Lower leg skin (tissue), 4 donors: ENCODE results near the gene UBA1. TPM values are rescaled to one million over a fixed set of nuclear protein-coding genes. Genes with fewer than 3 reads are reported as not detected.

Source experiments
- DNase-seq, 2 donors: peaks; one replicate each; pipeline ENCODE4 v3.0.0-alpha.2; 2019; ENCODE audit warnings: low spot score in 2 of 2
- H3K4me3 ChIP-seq: fragments of 200-600 bp; sonication (generic); 2 replicates; pipeline ENCODE4 v1.5.1; 2017; ENCODE audit warnings: mild to moderate bottlenecking, low read depth; ENCODE audit not compliant: poor library complexity, severe bottlenecking
- CTCF ChIP-seq, 3 donors: fragments of 450-650 bp; IDR thresholded peaks; one replicate each; pipeline ENCODE4 v1.5.1; 2016; ENCODE audit warnings: antibody characterized with exemption in 3 of 3, mild to moderate bottlenecking in 3 of 3, moderate library complexity in 2 of 3
- POLR2A ChIP-seq, 2 donors: fragments of 450-650 bp; IDR thresholded peaks; one replicate each; pipeline ENCODE4 v1.6.1; 2016 to 2017; ENCODE audit warnings: antibody characterized with exemption in 2 of 2, mild to moderate bottlenecking in 1 of 2, moderate library complexity in 1 of 2
- WGBS, 2 donors: methylation state at CpG; one replicate each; pipeline ENCODE4 v1.1.5; 2018; 5-methylcytosine and 5-hydroxymethylcytosine counted together
- intact Hi-C: fragments of 100-400 bp; cut with DNase I; formaldehyde crosslinking; loops from one replicate; pipeline ENCODE4 v1.15.0; 2023; ENCODE audit warnings: low total_unique reads
- total RNA-seq, 4 donors: library from RNA; depleted of rRNA; stranded (reverse); fragments of >200 nt; gene quantifications; one replicate each; pipeline ENCODE4 v1.1.0, GENCODE V29; 2016

UBA1 gene
- total RNA-seq, 4 donors from 2014 or later: 112 to 159 (median 121) TPM

DNA sequence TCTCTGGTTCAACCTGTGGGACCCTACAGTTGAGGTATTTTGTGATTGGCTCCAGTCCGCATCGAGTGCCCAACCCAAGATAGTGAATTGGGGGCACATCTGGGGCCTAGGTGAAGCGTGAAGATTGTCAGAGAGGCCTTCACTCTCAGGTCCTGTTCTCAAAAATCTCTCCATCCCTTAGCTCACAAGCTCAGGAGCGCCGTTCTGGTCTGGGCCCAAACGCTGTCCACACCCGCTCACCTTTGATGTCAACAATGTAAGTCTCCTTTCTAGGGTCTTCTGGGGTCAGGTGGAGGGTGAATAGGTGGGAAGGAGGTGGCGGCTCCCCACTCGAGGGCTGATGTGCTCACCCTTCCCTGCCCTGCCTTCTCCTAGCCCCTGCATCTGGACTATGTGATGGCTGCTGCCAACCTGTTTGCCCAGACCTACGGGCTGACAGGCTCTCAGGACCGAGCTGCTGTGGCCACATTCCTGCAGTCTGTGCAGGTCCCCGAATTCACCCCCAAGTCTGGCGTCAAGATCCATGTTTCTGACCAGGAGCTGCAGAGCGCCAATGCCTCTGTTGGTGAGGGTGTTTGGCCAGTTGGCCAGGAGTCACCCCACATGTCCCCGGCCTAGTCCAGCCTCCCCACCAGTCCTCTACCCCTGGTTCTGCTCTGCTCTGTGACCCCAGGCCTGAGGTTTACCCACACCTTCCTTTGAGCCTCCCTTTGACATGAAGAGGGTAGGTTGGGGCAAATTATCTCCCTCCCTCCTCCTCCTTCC, 17.2 kb downstream of the UBA1 start:
- no peak for DNase-seq
- WGBS, 2 donors: 91 to 92% methylated on average over 12 to 15 of the region's 15 CpGs
- TF ChIP-seq CTCF (IDR thresholded peaks at IDR 0.05) (no peak), POLR2A (IDR thresholded peaks at IDR 0.05) (no peak)
- no peak overlapping the region for H3K4me3 ChIP-seq
- intact Hi-C loops: no loop called here

DNA sequence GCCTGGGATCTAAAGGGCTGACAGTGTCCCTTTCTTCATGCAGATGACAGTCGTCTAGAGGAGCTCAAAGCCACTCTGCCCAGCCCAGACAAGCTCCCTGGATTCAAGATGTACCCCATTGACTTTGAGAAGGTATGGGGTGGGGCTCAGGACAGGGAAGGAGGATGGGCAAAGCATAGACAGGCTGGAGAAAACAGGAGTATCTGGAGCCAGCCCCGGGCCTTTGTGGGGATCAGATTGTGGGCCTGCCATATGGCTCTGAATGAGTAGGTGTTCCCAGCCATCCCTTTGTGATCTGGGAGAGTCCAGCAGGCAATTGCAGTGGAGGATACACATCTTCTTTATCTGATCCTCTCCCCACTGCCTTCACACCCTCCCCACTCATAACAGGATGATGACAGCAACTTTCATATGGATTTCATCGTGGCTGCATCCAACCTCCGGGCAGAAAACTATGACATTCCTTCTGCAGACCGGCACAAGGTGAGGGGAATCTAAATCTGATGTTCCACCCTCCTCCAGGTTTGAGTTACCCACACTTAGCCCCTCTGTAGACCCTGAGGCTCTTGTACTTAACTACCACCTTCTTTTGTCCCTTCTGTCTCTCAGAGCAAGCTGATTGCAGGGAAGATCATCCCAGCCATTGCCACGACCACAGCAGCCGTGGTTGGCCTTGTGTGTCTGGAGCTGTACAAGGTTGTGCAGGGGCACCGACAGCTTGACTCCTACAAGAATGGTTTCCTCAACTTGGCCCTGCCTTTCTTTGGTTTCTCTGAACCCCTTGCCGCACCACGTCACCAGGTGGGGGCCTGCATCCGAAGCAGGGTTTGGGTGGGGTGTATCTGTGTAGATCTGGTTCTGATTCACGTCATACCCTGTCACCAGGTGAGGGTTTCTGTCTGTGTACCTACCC, 19.0 kb downstream of the UBA1 start:
- TF ChIP-seq CTCF (IDR thresholded peaks at IDR 0.05) (no peak), POLR2A (IDR thresholded peaks at IDR 0.05) (no peak)
- intact Hi-C loops: no loop called here
- no peak overlapping the region for H3K4me3 ChIP-seq
- 87 to 96% methylated on average over 11 to 12 of the region's 12 CpGs for WGBS, 2 donors
- peak in 1 of 2 donors; percentile 45 for DNase-seq

GRCh38 chrX:47214435-47215077, 20.9 kb downstream of the UBA1 start:
- no peak overlapping the region for H3K4me3 ChIP-seq
- intact Hi-C loops: no loop called here
- TF ChIP-seq POLR2A (IDR thresholded peaks at IDR 0.05) (no peak), CTCF (IDR thresholded peaks at IDR 0.05) (no peak)
- WGBS, 2 donors: 90 to 92% methylated on average over 17 to 20 of the region's 20 CpGs
- DNase-seq: peak in 1 of 2 donors; percentile 81

DNA sequence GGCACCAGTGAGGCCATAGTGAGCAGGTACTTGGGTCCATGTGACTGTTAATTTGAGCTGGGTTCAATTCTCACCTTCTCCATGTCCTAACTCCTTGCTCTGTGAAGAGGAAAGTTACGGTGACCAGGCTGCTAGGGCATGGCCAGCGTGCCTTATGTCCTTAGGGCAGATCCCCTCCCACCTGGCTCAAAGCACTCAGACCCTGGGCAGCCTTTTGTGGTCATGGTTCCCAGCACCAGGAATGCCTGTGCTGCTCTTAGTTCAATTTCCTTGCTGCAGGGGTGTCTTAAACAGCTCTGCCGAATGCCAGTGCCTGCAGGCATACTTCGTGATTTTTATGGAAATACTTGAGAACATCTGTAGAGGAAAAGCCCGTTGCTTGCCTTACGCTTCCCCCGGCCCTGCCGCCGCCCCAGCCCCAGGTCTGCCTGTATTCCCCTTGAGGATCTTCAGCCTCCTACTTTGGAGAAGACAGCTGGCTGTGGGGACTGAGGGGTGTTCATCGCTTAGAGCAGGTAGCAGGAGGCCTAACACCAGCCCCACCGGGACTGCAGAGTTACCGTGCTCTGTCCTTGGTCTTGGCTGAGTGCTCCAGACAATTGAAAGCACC, 21.8 kb downstream of the UBA1 start:
- intact Hi-C loops: no loop called here
- WGBS, 2 donors: 73 to 89% methylated on average over 11 to 12 of the region's 12 CpGs
- DNase-seq: peak in 1 of 2 donors; percentile 70
- H3K4me3 ChIP-seq: no peak overlapping the region
- TF ChIP-seq CTCF (IDR thresholded peaks at IDR 0.05) (no peak), POLR2A (IDR thresholded peaks at IDR 0.05) (no peak)

DNA sequence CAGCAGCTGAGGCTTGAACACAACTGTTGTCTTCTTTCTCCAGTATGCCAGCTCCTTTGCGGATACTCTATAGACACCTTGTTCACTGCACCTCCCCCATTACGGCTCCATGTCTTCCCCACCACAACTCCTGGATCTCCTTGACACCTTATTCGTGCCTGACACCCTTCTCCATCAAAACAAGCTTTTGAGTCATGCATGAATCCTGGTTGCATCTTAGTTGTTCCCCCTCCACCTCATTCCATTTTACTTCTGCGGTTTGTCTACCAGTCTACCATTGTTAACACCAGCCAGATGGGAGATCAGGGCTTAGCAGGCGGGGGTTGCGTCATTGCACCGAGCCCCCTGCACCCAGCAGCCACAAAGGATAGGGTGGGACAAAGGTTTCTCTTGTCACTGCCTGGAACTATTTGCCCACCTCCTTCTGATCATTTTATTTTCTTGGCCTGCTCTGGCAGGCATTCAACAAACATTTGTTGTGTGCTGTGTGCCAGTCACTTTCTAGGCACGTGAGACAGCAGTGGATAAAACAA, 22.8 kb downstream of the UBA1 start:
- intact Hi-C loops: no loop called here
- 73 to 86% methylated on average over 8 of the region's 8 CpGs for WGBS, 2 donors

More for the DNA sequence above, 22.8 kb downstream of the UBA1 start:
- peak in 1 of 2 donors; percentile 82 for DNase-seq
- TF ChIP-seq POLR2A (IDR thresholded peaks at IDR 0.05) (no peak), CTCF (IDR thresholded peaks at IDR 0.05) (no peak)
- H3K4me3 ChIP-seq: no peak overlapping the region
